ENCODE data around the gene PRSS1.

GRCh38 chr7:142801601-142802295 is 52.5 kb downstream of the PRSS1 start:
- TF ChIP-seq, protein P1, sequence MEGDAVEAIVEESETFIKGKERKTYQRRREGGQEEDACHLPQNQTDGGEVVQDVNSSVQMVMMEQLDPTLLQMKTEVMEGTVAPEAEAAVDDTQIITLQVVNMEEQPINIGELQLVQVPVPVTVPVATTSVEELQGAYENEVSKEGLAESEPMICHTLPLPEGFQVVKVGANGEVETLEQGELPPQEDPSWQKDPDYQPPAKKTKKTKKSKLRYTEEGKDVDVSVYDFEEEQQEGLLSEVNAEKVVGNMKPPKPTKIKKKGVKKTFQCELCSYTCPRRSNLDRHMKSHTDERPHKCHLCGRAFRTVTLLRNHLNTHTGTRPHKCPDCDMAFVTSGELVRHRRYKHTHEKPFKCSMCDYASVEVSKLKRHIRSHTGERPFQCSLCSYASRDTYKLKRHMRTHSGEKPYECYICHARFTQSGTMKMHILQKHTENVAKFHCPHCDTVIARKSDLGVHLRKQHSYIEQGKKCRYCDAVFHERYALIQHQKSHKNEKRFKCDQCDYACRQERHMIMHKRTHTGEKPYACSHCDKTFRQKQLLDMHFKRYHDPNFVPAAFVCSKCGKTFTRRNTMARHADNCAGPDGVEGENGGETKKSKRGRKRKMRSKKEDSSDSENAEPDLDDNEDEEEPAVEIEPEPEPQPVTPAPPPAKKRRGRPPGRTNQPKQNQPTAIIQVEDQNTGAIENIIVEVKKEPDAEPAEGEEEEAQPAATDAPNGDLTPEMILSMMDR (IDR thresholded peaks at IDR 0.05; ENCODE audit: low read depth, low read length, poor library complexity, severe bottlenecking), result no peak
- TF ChIP-seq EZH2phosphoT487 (IDR thresholded peaks at IDR 0.05; ENCODE audit: borderline replicate concordance, low read length), result no peak

Data from DOHH2 (cell line).